KOPT-K1 (cell line): Measurements from ENCODE around the gene HOXB8.

Experiments
- H3K27ac ChIP-seq: fragments of 200-600 bp; sonication (generic); 2 replicates; pipeline ENCODE4 v1.5.1; 2016; ENCODE audit warnings: antibody characterized with exemption, mild to moderate bottlenecking, low read depth, low read length; ENCODE audit not compliant: poor library complexity, severe bottlenecking
- H3K36me3 ChIP-seq: fragments of 200-600 bp; sonication (generic); 2 replicates; pipeline ENCODE4 v1.5.1; 2017; ENCODE audit warnings: antibody characterized with exemption, mild to moderate bottlenecking, low read length, moderate library complexity; ENCODE audit not compliant: insufficient read depth
- H3K9me3 ChIP-seq: fragments of 200-600 bp; sonication (generic); 2 replicates; pipeline ENCODE4 v1.5.1; 2017; ENCODE audit warnings: antibody characterized with exemption, low read length, mild to moderate bottlenecking; ENCODE audit not compliant: insufficient read depth, poor library complexity, severe bottlenecking

Gene HOXB8

DNA sequence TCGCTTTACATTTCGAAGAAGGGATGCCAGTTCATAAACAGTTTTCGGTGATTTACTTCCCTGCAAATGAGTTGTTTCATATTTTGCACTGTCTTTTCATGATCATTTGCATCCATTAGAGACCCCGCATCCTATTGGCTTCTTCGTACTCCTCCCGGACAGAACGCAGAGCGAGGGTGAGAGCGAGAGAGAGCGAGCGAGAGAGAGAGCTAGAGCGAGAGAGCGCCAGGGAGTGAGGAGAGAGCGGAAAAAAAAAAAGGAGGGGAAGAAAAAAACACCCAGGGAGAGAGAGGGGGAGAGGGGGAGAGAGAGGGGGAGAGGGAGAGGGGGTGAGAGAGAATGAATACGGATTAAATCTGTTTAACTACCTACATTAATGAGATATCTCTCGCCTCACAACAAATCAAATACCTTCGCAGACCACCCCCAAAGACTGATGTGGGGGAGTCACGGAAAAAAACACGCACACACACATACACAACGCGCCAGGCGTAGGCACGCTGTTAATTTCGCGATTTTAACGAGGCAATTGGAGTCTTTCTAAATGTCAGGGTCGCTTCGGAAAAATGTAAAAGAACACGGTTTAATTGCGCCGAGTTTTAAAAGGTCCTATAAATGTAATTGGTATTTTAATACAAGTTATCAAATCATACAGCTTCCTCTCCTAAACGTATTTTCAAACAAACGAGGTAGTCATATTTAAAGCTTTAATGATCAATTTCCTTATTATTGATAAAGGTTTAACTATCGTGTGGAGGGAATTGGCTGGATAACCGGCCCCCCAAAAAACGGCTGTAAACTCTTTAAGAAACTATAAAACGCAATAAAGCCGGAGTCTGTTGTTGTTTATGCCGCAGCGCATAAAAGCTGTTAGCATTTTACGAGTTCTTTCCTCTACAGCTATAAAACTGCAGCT is at the start of gene HOXB8:
Gene HOXB8, minus strand, starts transcription at position 246 of the 916 bp plus-strand sequence. CDS start 588 bp downstream, outside the sequence.
- H3K27ac ChIP-seq, result no peak within 1 kb of the TSS
- no peaks in the 10 kb centered on the region for H3K36me3 ChIP-seq
- H3K9me3 ChIP-seq, result no peaks in the 10 kb centered on the region

DNA sequence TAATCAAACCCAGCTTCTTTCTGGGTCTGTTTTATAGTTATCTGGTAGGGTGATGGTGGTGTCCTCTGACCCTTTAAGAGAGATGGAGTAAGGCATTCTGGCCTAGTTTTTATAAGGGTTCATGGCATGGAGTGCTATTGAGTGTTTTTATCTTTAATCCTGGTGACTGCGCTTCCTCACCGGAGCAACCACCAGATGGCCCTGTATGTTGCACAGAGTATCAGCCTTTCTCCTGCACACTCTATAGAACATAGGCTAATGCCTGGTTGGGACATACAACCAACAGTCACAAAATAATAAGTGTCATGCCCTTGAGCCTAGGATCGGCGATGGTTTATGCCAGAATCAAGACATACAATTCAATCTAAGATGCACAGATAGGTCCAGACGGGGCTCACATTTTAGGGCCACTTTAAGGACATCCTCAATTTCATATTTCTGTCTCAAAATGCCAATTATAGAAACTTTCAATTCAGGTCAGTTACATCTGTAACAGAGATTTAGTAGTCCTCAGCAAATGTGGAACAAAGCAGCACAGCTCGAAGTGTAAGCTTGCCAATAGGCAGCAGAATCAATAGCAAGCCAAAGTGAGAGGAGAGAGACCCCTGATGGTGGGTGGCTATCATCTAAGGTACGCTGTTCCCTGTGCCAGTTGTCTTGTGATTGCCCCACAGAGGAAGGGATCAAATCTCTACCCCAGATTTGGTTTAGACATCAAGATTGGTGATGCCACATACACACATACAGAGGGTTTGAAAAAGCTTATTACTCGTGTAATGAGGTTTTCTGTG is 48.2 kb upstream of the HOXB8 start:
- H3K36me3 ChIP-seq, result no peaks in the 10 kb centered on the region
- H3K9me3 ChIP-seq, result no peaks in the 10 kb centered on the region
- no peak overlapping the region for H3K27ac ChIP-seq

- Histone ChIP-seq H3K9me3 (no peaks in the 10 kb centered on the region), H3K27ac (no peak overlapping the region), H3K36me3 (no peaks in the 10 kb centered on the region)
These were observed 40.8 kb upstream of the HOXB8 start for GRCh38 chr17:48655913-48656312.

- no peaks in the 10 kb centered on the region for H3K36me3 ChIP-seq
- no peak overlapping the region for H3K27ac ChIP-seq
- no peaks in the 10 kb centered on the region for H3K9me3 ChIP-seq
These were observed 34.6 kb upstream of the HOXB8 start for GRCh38 chr17:48649741-48650140.

- Histone ChIP-seq H3K9me3 (no peaks in the 10 kb centered on the region), H3K27ac (no peak overlapping the region), H3K36me3 (no peaks in the 10 kb centered on the region)
These were observed 32.8 kb upstream of the HOXB8 start for GRCh38 chr17:48647963-48648245.

DNA sequence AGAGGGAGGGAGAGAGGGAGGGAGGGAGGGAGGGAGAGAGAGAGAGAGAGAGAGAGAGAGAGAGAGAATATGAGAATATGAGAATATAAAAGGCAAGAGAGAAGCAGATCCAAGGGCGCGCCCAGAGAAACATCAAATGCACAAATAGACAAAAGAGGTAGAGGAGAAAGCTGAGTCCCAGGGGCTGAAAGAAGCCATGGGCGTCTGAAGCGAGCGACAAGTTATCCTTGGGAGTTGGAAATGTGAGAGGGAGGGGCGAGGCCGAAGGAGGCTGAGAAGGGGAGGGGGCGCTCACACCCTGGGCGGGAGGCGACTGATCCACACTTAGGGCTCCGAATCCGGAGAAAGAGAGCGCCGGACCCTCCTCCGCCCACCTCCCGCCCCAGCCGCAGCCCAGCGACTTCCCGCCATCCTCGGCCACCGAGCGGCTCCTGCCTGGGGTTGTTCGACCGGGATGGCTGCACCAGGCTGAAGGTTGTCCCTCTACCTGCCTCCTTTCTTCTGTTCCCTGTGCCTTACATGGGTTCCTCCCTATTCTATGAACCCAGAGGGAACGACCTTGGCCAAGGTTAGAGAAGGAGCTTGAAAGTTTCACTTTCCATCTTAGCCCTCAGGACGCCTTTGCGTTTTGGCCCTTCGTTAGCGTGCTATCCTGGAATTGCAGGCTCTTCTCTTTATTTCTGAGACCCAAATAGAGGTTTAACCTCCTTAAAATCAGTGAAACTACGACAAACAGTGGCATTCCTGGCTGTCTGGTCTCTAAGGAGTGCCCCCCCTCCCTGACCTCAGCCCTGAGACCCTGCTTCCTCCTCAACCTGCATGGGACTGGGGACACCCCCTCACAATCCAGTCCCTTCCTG is 32.2 kb upstream of the HOXB8 start:
- Histone ChIP-seq H3K27ac (no peak overlapping the region), H3K36me3 (no peaks in the 10 kb centered on the region), H3K9me3 (no peaks in the 10 kb centered on the region)

DNA sequence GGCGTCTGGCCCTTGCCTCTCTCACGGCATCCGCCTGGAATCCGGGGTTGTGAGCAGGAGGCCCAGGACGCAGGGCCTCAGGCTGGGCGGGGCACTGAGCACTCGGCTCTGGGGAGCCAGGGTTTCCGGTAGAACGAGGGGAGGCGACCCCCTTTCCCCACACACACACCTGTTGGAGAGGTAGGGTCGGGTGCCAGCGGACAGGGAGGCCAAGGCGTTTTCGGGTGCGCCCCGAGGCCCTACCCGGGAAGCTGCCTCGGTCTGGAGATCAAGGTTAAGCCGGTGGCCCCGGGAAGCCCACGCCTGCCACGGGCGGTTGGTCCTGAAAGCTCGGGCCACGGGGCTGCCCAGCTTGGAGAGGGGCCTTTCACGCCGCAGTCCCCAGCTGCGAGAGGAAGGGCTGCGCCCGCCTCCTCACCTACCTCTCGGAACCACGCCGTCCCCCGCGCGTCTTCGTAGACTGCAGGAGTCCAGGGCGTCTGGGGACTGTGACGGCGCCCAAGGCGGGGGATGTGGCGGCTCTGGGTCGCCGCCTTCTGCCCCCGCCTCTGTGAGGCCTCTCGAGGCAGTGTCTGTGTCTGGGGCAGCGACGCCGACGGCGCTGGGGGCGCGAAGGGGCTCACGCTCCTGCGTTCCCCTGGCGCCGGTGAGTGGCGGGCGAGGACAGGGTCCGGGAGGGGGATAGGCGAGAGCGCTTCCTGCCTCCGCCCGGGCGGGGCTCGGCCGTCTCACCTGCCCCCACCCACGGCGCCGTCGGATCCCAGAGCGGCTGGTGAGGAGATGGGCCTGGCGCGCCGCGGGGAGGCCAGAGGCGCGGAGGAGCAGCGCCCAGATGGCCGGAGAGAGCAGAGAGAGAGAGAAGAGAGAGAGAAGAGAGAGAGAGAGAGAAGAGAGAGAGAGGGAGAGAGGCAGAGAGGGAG is 31.4 kb upstream of the HOXB8 start:
- H3K9me3 ChIP-seq, result no peaks in the 10 kb centered on the region
- H3K27ac ChIP-seq, result no peak overlapping the region
- H3K36me3 ChIP-seq, result no peaks in the 10 kb centered on the region

DNA sequence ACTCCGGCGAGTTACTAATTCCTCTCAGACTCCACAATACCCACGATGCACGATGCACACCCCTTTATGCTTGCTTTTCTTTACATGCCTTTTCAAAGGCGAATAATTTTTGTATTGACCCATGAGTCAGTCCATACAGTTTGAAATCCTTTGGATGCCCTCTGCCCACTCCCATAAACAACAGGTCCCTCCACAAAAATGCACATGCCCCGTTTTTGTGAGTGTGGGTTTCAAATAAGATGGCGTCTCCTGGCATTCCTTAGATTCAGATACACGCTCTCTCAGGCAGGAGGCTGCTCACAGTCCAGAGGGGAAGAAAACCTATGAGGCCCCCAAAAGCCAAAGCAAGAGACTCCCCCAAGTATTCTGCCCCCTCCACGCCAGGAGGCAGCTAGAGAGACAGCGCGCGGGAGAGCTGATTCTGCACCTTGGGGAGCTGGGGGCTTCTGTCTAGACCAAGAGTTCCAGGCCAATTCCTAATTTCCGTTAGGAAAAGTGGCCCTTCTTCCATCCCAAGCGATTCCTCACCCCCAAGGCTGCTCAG is 30.6 kb upstream of the HOXB8 start:
- no peaks in the 10 kb centered on the region for H3K9me3 ChIP-seq
- H3K27ac ChIP-seq, result no peak overlapping the region
- no peaks in the 10 kb centered on the region for H3K36me3 ChIP-seq

GRCh38 chr17:48644910-48645557 is 29.9 kb upstream of the HOXB8 start:
- Histone ChIP-seq H3K9me3 (no peaks in the 10 kb centered on the region), H3K27ac (no peak overlapping the region), H3K36me3 (no peaks in the 10 kb centered on the region)

- Histone ChIP-seq H3K36me3 (no peaks in the 10 kb centered on the region), H3K9me3 (no peaks in the 10 kb centered on the region), H3K27ac (no peak overlapping the region)
These were observed 29.1 kb upstream of the HOXB8 start for GRCh38 chr17:48644159-48644558.

DNA sequence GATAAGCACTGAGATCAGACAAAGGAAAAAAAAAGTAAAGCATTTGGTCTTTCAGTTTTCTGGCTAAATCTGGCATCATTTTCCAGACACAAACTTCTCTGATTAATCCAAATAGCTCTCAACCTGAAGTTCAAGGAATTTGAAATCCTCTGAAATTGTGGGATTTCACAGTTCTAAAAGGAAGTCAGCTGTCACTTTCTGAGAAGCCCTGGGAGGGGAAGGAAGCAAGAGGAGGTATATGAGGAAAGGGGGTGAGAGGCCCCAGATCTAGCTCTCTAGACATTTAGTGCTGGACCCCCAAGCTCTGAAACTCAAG is 28.6 kb upstream of the HOXB8 start:
- Histone ChIP-seq H3K36me3 (no peaks in the 10 kb centered on the region), H3K27ac (no peak overlapping the region), H3K9me3 (no peaks in the 10 kb centered on the region)

GRCh38 chr17:48642843-48643696 is 28.0 kb upstream of the HOXB8 start:
- Histone ChIP-seq H3K36me3 (no peaks in the 10 kb centered on the region), H3K9me3 (no peaks in the 10 kb centered on the region), H3K27ac (no peak overlapping the region)
